NB4 (cell line): ENCODE results near the gene PRICKLE2.

Experiments
- DNase-seq: peaks from one replicate; pipeline ENCODE4 v3.0.0; 2010; ENCODE audit warnings: low read depth
- H3K4me3 ChIP-seq: one replicate; pipeline ENCODE4 v1.5.1; 2011; ENCODE audit warnings: mild to moderate bottlenecking, low read depth, low read length, moderate library complexity
- CTCF ChIP-seq: IDR thresholded peaks from one replicate; pipeline ENCODE4 v1.5.1; 2012; ENCODE audit warnings: low read depth, low read length
- MAX ChIP-seq: IDR thresholded peaks from 2 replicates; pipeline ENCODE4 v1.6.1; 2011; ENCODE audit warnings: low read depth, low read length
- MYC ChIP-seq: IDR thresholded peaks from 2 replicates; pipeline ENCODE4 v1.6.1; 2011; ENCODE audit warnings: low read depth, low read length
- POLR2A ChIP-seq: IDR thresholded peaks from 2 replicates; pipeline ENCODE4 v1.6.1; 2011; ENCODE audit warnings: mild to moderate bottlenecking; ENCODE audit not compliant: insufficient read length; ENCODE audit errors: extremely low read depth

Gene PRICKLE2

GRCh38 chr3:64155328-64155727, 69.9 kb downstream of the PRICKLE2 start:
- TF ChIP-seq MYC (no peak), POLR2A (no peak), CTCF (no peak), MAX (no peak)
- DNase-seq = no peak
- H3K4me3 ChIP-seq = no peak overlapping the region

- no peak overlapping the region for H3K4me3 ChIP-seq
- DNase-seq = no peak
- TF ChIP-seq CTCF = no peak
- TF ChIP-seq POLR2A = no peak
- no peak for TF ChIP-seq MYC
- no peak for TF ChIP-seq MAX
These were observed 72.4 kb downstream of the PRICKLE2 start for GRCh38 chr3:64152676-64153466.

GRCh38 chr3:64152086-64152485, 73.2 kb downstream of the PRICKLE2 start:
- no peak for DNase-seq
- no peak for TF ChIP-seq CTCF
- no peak for TF ChIP-seq MAX
- TF ChIP-seq POLR2A = no peak
- TF ChIP-seq MYC = no peak
- H3K4me3 ChIP-seq = no peak overlapping the region

GRCh38 chr3:64151342-64151871, 73.9 kb downstream of the PRICKLE2 start:
- H3K4me3 ChIP-seq = no peak overlapping the region
- peak; percentile 27 for DNase-seq
- TF ChIP-seq CTCF (no peak), MYC (no peak), MAX (no peak), POLR2A (no peak)

GRCh38 chr3:64150623-64151207, 74.6 kb downstream of the PRICKLE2 start:
- no peak for DNase-seq
- no peak overlapping the region for H3K4me3 ChIP-seq
- TF ChIP-seq POLR2A (no peak), MAX (no peak), MYC (no peak), CTCF (no peak)
